Gastroesophageal sphincter (tissue), 4 donors: Measurements from ENCODE around the gene DUSP16. TPM values are rescaled to one million over a fixed set of nuclear protein-coding genes. Genes with fewer than 3 reads are reported as not detected.

Experiments
- ATAC-seq: fragments of 150-250 bp; one replicate; pipeline ENCODE4 v1.9.1; 2016; ENCODE audit warnings: mild to moderate bottlenecking, moderate library complexity
- H3K27ac ChIP-seq, 4 donors: fragments of 200-600 bp; sonication (generic) in 3 of 4; 1 replicate in 3 of 4; 2 replicates in 1 of 4; pipeline ENCODE4 v1.5.1; 2016 to 2019
- H3K27me3 ChIP-seq: fragments of 200-600 bp; sonication (generic); one replicate; pipeline ENCODE4 v1.5.1; 2019
- H3K36me3 ChIP-seq, 2 donors: fragments of 200-600 bp; sonication (generic); one replicate each; pipeline ENCODE4 v1.5.1; 2019; ENCODE audit warnings: control low read depth in 1 of 2
- H3K4me1 ChIP-seq, 3 donors: fragments of 200-600 bp; sonication (generic); 1 replicate in 2 of 3; 2 replicates in 1 of 3; pipeline ENCODE4 v1.5.1; 2016 to 2019; ENCODE audit warnings: control low read depth in 2 of 3
- H3K4me3 ChIP-seq, 2 donors: fragments of 200-600 bp; sonication (generic); one replicate each; pipeline ENCODE4 v1.5.1; 2019; ENCODE audit warnings: mild to moderate bottlenecking in 1 of 2, moderate library complexity in 1 of 2
- H3K9me3 ChIP-seq, 3 donors: fragments of 200-600 bp; sonication (generic); one replicate each; pipeline ENCODE4 v1.5.1; 2017 to 2019; ENCODE audit warnings: control low read depth in 2 of 3
- EP300 ChIP-seq: sonication (generic); formaldehyde crosslinking; IDR thresholded peaks from one replicate; pipeline ENCODE4 v1.6.1; 2017; ENCODE audit warnings: antibody characterized with exemption, mild to moderate bottlenecking
- POLR2A ChIP-seq, 2 donors: fragments of 450-650 bp; IDR thresholded peaks; one replicate each; pipeline ENCODE4 v1.6.1; 2017; ENCODE audit warnings: antibody characterized with exemption in 2 of 2, mild to moderate bottlenecking in 2 of 2, moderate library complexity in 1 of 2
- POLR2AphosphoS5 ChIP-seq: sonication (generic); formaldehyde crosslinking; IDR thresholded peaks from one replicate; pipeline ENCODE4 v1.6.1; 2017; ENCODE audit warnings: antibody characterized with exemption
- WGBS, 2 donors: methylation state at CpG; one replicate each; pipeline ENCODE4 v1.1.5; 2018; ENCODE audit warnings: low coverage in 1 of 2; 5-methylcytosine and 5-hydroxymethylcytosine counted together
- total RNA-seq, 4 donors: library from RNA; depleted of rRNA; stranded (reverse); fragments of >200 nt; gene quantifications; one replicate each; pipeline ENCODE4 v1.1.0, GENCODE V29; 2016
- TF ChIP-seq, protein P1 (sequence below), 4 experiments: fragments of 200-600 bp in 2 of 4; fragments of 450-650 bp in 2 of 4; sonication (generic) in 1 of 4; IDR thresholded peaks; one replicate each; pipeline ENCODE4 v1.5.1; 2017 to 2019; ENCODE audit warnings: antibody characterized with exemption in 4 of 4, mild to moderate bottlenecking in 2 of 4, moderate library complexity in 2 of 4

The DUSP16 gene
- total RNA-seq, 4 donors from 2014 or later = 14.7 to 20.1 (median 17.1) TPM

DNA sequence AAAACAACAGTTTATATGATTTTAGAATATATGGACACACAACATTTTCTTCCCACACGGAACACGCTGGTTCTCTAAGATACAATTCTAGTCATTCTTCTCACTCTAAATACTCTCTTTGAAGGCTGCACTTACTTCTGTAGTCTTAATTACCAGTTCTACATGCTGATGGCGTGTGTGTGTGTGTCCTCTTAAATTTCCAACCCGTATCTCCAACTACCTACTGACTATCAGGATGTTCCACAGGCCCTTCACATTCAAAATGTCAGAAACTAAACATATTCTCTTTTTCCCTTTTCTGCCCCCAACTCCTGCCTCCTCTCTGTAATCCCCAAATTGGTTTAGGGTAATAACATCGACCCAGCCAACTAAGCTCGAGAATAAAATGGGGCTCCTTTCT, 75.2 kb downstream of the DUSP16 start:
- WGBS, 2 donors = 92 to 95% methylated on average over 6 of the region's 6 CpGs
- Histone ChIP-seq H3K9me3 (no peaks in the 10 kb centered on the region), H3K4me1 (no peaks in the 10 kb centered on the region), H3K36me3 (peaks cover 0 to 37% of the 10 kb centered on the region in 2 donors), H3K27ac (no peak overlapping the region), H3K4me3 (no peak overlapping the region), H3K27me3 (no peaks in the 10 kb centered on the region)
- ATAC-seq = no peak
- no peak for TF ChIP-seq EP300
- TF ChIP-seq, protein P1, sequence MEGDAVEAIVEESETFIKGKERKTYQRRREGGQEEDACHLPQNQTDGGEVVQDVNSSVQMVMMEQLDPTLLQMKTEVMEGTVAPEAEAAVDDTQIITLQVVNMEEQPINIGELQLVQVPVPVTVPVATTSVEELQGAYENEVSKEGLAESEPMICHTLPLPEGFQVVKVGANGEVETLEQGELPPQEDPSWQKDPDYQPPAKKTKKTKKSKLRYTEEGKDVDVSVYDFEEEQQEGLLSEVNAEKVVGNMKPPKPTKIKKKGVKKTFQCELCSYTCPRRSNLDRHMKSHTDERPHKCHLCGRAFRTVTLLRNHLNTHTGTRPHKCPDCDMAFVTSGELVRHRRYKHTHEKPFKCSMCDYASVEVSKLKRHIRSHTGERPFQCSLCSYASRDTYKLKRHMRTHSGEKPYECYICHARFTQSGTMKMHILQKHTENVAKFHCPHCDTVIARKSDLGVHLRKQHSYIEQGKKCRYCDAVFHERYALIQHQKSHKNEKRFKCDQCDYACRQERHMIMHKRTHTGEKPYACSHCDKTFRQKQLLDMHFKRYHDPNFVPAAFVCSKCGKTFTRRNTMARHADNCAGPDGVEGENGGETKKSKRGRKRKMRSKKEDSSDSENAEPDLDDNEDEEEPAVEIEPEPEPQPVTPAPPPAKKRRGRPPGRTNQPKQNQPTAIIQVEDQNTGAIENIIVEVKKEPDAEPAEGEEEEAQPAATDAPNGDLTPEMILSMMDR (IDR thresholded peaks at IDR 0.05) = no peak
- no peak for TF ChIP-seq POLR2A (IDR thresholded peaks at IDR 0.05)
- TF ChIP-seq POLR2AphosphoS5 = no peak

DNA sequence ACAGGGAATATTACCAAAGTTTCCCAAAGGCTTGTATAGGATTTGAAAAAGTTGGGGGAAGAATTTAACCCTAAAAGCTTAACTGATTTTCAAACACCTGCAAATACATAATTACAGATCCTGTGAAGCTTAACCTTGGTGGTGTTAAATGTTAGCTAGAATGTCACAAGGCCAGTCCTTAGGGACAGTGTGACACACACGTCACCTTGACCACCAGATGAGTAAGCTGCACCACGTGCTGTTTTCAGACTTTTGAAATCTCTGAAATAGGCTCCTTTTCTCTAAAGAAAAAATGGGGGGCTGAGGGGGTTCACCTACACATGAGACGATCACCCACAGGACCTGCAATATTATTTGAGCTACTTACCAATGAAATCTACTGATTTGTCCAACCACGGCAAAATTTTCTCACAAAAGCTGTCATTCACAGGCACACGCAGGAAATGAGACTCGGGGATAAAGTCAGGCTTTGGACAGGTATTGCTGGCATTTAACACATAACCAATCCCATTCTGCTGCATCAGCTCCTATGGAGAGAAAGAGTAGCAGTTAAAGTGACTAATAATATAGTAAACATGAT, 75.9 kb downstream of the DUSP16 start:
- 84 to 88% methylated on average over 3 to 4 of the region's 6 CpGs for WGBS, 2 donors
- H3K27me3 ChIP-seq = no peaks in the 10 kb centered on the region
- TF ChIP-seq POLR2AphosphoS5 = no peak
- TF ChIP-seq, protein P1 (IDR thresholded peaks at IDR 0.05) = no peak
- TF ChIP-seq POLR2A (IDR thresholded peaks at IDR 0.05) = no peak
- no peak for TF ChIP-seq EP300
- H3K36me3 ChIP-seq = peaks cover 0 to 44% of the 10 kb centered on the region in 2 donors
- no peaks in the 10 kb centered on the region for H3K9me3 ChIP-seq
- no peak overlapping the region for H3K27ac ChIP-seq
- no peak overlapping the region for H3K4me3 ChIP-seq
- no peaks in the 10 kb centered on the region for H3K4me1 ChIP-seq
- no peak for ATAC-seq

DNA sequence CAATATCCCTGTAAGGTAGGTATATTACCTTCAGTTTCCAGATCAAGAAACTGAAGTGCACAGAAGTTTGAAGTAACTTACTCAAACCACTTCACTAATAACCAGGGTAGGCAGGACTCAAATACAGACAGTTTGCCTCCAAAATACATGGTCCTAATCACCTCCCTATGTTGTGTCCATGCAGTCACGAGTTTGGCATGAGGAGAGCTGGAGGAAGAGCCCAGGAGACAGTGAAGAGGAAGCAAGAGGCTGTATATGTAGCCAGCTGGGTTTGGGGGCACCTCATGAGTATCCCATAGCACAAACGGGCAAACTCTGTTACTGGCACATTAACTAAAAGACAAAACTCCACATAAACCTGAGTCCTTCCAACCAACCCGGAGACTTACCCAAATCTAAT, 79.2 kb downstream of the DUSP16 start:
- H3K27ac ChIP-seq = no peak overlapping the region
- H3K4me3 ChIP-seq = no peak overlapping the region
- no peaks in the 10 kb centered on the region for H3K27me3 ChIP-seq
- no peak for ATAC-seq
- no peak for TF ChIP-seq POLR2A (IDR thresholded peaks at IDR 0.05)
- whole genome bisulfite sequencing, 2 donors = 33 to 80% methylated on average over 1 to 3 of the region's 3 CpGs
- peaks cover 0 to 73% of the 10 kb centered on the region in 2 donors for H3K36me3 ChIP-seq
- H3K4me1 ChIP-seq = no peaks in the 10 kb centered on the region
- no peaks in the 10 kb centered on the region for H3K9me3 ChIP-seq

- Histone ChIP-seq H3K36me3 (peaks cover 0 to 76% of the 10 kb centered on the region in 2 donors), H3K27ac (no peak overlapping the region)
- 90 to 93% methylated on average over 3 to 5 of the region's 6 CpGs for WGBS, 2 donors
Measured at GRCh38 chr12:12482959-12483358, 79.7 kb downstream of the DUSP16 start.

GRCh38 chr12:12482150-12482761, 80.4 kb downstream of the DUSP16 start:
- Histone ChIP-seq H3K4me3 (no peak overlapping the region), H3K4me1 (no peaks in the 10 kb centered on the region), H3K27me3 (no peaks in the 10 kb centered on the region), H3K36me3 (peaks cover 0 to 83% of the 10 kb centered on the region in 2 donors), H3K27ac (no peak overlapping the region), H3K9me3 (no peaks in the 10 kb centered on the region)
- TF ChIP-seq, protein P1 (IDR thresholded peaks at IDR 0.05) = no peak
- TF ChIP-seq EP300 (no peak), POLR2A (IDR thresholded peaks at IDR 0.05) (no peak), POLR2AphosphoS5 (no peak)
- ATAC-seq = no peak
- WGBS, 2 donors = 93 to 97% methylated on average over 6 of the region's 6 CpGs

More at GRCh38 chr12:12482959-12483358, 79.7 kb downstream of the DUSP16 start:
- no peak for ATAC-seq
- no peak overlapping the region for H3K4me3 ChIP-seq
- H3K27me3 ChIP-seq = no peaks in the 10 kb centered on the region
- H3K9me3 ChIP-seq = no peaks in the 10 kb centered on the region
- no peak for TF ChIP-seq EP300
- TF ChIP-seq POLR2A (IDR thresholded peaks at IDR 0.05) = no peak
- TF ChIP-seq, protein P1 (IDR thresholded peaks at IDR 0.05) = no peak
- no peak for TF ChIP-seq POLR2AphosphoS5
- no peaks in the 10 kb centered on the region for H3K4me1 ChIP-seq
